NT2/D1 (cell line): ENCODE measurements around the gene KRTAP1-1.

Experiments used
- YY1 ChIP-seq: IDR thresholded peaks from 2 replicates; pipeline ENCODE4 v1.6.1; 2011; ENCODE audit not compliant: insufficient read length, insufficient read depth
- ZNF274 ChIP-seq: IDR thresholded peaks from 2 replicates; pipeline ENCODE4 v1.6.1; 2011; ENCODE audit warnings: mild to moderate bottlenecking, low read depth, low read length

DNA sequence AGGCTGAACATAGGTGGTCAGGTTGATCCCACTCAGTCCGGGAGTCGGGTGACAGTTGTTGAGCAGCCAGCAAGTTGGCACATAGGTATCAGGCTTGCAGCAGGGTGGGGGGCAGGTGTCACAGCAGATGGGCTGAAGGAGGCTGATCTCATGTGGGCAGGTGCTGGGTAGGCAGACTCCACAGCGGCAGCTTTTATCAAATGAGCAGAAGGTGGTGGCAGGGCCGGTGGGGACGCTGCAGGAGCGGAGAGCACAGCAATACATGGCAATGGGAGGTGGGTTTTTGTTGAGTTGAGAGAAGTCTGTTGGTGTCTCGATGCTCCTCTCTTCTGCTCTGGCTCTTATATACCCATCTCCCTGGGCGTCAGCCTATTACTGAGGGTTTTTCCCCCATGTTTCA is 32.4 kb downstream of the KRTAP1-1 start, which contains the start of gene KRTAP3-1:
- TF ChIP-seq YY1 (no peak), ZNF274 (no peak)
